ENCODE measurements around the gene ACSF3.
"Not testable (repeated sequence)": the region's sequence is repeated elsewhere in the genome, so short reads cannot be mapped to it uniquely, and the experiment has no call there.

ACSF3 gene

GRCh38 chr16:89179656-89180315, 86.1 kb downstream of the ACSF3 start:
- FAIRE-seq: no peak

GRCh38 chr16:89183463-89183862, 89.8 kb downstream of the ACSF3 start:
- FAIRE-seq: no peak

GRCh38 chr16:89183975-89184676, 90.5 kb downstream of the ACSF3 start:
- no peak for FAIRE-seq

- FAIRE-seq: no peak
These were observed 91.0 kb downstream of the ACSF3 start for GRCh38 chr16:89184677-89184932.

DNA sequence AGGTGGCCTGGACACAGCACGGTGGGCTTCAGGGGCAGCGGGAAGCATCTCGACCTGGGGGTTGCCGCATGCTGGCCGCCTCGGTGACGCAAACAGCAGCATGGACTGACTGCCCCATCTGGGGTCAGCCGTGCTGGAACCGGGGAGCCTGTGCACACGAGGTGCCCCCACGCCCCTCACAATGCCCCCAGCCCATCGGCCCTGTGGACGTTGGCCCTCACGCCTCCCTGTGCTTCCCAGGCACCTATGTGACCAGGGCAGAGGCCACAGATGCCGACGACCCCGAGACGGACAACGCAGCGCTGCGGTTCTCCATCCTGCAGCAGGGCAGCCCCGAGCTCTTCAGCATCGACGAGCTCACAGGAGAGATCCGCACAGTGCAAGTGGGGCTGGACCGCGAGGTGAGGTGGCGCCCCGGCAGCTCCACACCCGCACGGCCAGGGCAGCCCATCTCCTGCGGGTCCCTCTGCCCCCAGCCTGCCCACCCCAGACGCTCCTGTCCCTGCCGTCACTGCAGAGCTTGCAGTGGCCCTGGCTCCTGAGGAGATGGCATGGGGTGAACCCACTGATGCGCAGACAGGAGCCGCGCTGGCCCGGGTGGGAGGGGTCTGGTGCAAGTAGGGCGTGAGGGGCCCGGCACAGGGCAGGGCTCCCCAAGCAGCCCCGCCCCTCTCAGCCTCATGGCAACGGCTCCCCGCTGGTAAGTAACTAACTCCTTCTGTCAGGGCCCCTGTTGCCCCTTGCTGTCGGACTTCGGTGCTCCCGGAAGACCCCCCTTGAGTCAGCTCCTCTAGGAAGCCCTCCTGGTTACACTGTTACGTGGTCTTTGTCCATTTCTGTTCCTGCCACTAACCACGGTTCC, 91.5 kb downstream of the ACSF3 start:
- no peak for FAIRE-seq

DNA sequence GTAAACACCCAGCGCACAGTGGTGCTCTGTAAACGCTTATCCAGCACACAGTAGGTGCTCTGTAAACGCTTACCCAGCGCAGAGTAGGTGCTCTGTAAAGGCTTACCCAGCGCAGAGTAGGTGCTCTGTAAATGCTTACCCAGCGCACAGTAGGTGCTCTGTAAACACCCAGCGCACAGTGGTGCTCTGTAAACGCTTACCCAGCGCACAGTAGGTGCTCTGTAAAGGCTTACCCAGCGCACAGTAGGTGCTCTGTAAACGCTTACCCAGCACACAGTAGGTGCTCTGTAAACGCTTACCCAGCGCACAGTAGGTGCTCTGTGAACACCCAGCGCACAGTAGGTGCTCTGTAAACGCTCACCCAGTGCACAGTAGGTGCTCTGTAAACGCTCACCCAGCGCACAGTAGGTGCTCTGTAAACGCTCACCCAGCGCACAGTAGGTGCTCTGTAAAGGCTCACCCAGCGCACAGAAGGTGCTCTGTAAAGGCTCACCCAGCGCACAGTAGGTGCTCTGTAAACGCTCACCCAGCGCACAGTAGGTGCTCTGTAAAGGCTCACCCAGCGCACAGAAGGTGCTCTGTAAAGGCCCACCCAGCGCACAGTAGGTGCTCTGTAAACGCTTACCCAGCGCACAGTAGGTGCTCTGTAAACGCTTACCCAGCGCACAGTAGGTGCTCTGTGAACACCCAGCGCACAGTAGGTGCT, 92.4 kb downstream of the ACSF3 start:
- FAIRE-seq: not testable (repeated sequence)

DNA sequence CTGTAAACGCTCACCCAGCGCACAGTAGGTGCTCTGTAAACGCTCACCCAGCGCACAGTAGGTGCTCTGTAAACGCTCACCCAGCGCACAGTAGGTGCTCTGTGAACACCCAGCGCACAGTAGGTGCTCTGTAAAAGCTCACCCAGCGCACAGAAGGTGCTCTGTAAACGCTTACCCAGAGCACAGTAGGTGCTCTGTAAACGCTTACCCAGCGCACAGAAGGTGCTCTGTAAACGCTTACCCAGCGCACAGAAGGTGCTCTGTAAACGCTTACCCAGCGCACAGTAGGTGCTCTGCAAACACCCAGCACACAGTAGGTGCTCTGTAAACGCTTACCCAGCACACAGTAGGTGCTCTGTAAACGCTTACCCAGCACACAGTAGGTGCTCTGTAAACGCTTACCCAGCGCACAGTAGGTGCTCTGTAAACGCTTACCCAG, 93.0 kb downstream of the ACSF3 start:
- not testable (repeated sequence) for FAIRE-seq

DNA sequence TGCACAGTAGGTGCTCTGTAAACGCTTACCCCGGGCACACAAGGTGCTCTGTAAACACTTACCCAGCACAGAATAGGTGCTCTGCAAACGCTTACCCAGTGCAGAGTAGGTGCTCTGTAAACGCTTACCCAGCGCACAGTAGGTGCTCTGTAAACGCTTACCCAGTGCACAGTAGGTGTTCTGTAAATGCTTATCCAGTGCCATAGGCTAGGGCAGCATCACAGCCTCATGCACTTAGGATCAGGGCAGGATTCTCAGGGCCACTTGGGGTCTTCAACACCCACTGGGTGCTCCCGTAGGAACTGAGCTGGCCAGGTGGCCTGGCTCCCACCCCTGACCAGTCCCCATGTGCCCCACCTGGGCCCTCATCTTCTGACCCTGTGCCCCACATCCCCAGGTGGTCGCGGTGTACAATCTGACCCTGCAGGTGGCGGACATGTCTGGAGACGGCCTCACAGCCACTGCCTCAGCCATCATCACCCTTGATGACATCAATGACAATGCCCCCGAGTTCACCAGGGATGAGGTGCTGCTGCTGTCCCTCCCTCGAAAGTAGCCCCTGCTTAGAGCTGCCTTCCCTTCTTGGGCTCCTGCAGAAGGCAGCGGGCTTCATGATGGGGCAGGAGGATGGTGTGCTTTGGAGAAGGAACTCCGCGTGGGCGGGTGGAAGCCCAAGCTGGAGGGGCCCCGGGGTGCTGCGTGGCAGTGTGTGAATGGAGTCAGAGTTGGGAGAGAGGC, 93.5 kb downstream of the ACSF3 start:
- no peak for FAIRE-seq

DNA sequence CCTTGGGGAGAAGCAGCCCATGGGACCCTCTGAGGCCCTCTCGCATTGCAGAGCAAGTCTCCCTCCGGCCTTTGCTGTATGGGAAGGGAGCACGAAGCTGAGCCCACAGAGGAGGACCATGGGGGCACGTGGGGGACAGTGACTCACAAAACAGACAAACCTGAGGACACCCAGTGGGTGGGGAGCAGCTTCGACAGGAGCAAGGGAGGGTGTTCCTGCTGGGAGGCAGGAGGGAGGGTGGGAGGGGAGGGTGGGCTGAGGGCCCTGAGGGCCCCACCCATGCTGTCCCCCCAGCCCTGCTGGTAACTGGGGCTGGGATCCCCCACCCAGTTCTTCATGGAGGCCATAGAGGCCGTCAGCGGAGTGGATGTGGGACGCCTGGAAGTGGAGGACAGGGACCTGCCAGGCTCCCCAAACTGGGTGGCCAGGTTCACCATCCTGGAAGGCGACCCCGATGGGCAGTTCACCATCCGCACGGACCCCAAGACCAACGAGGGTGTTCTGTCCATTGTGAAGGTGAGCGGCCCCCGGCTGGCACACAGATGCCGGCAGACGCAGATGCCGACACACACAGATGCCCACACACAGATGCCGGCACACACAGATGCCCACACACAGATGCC, 94.2 kb downstream of the ACSF3 start:
- FAIRE-seq: no peak

DNA sequence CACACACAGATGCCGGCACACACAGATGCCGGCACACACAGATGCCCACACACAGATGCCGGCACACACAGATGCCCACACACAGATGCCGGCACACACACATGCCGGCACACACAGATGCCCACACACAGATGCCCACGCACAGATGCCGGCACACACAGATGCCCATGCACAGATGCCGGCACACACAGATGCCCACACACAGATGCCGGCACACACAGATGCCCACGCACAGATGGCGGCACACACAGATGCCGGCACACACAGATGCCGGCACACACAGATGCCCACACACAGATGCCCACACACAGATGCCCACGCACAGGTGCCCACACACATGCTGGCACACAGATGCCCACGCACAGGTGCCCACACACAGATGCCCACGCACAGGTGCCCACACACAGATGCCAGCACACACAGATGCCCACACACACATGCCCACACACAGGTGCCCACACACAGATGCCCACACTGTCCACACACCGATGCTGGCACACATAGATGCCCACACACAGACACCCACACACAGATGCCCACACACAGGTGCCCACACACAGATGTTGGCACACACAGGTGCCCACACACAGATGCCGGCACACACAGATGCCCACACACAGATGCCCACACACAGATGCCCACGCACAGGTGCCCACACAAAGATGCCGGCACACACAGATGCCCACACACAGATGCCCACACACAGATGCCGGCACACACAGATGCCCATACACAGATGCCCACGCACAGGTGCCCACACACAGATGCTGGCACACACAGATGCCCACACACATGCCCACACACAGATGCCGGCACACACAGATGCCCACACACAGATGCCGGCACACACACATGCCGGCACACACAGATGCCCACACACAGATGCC, 95.1 kb downstream of the ACSF3 start:
- not testable (repeated sequence) for FAIRE-seq

- no peak for FAIRE-seq
These were observed 95.8 kb downstream of the ACSF3 start for GRCh38 chr16:89189358-89190025.

DNA sequence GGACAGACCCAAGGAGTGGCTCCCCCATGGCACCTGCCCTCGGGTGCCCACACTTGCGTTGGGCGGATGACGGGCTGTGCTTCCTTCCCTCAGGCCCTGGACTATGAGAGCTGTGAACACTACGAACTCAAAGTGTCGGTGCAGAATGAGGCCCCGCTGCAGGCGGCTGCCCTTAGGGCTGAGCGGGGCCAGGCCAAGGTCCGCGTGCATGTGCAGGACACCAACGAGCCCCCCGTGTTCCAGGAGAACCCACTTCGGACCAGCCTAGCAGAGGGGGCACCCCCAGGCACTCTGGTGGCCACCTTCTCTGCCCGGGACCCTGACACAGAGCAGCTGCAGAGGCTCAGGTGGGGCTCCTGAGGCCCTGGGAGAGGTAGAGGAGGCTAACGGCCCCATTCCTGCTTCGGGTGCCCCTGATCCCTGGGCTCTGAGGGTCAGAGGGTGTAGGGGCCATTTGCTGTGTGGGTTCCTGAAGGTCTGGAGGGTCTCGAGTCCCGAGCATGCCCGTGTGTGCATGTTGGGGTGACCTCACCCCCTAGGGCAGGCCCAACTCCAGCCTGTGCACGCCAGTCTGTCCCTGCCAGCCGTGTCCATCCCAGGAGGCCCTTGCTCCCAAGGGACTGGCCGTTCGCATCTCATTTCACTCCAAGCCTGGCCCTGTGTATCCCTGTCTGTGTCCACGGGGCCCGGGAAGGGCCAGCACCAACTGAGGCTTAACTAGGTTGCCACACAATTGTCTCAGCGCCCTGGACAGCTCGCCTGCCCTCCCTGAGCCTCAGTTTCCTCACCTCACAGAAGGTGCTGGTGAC, 96.7 kb downstream of the ACSF3 start:
- no peak for FAIRE-seq

DNA sequence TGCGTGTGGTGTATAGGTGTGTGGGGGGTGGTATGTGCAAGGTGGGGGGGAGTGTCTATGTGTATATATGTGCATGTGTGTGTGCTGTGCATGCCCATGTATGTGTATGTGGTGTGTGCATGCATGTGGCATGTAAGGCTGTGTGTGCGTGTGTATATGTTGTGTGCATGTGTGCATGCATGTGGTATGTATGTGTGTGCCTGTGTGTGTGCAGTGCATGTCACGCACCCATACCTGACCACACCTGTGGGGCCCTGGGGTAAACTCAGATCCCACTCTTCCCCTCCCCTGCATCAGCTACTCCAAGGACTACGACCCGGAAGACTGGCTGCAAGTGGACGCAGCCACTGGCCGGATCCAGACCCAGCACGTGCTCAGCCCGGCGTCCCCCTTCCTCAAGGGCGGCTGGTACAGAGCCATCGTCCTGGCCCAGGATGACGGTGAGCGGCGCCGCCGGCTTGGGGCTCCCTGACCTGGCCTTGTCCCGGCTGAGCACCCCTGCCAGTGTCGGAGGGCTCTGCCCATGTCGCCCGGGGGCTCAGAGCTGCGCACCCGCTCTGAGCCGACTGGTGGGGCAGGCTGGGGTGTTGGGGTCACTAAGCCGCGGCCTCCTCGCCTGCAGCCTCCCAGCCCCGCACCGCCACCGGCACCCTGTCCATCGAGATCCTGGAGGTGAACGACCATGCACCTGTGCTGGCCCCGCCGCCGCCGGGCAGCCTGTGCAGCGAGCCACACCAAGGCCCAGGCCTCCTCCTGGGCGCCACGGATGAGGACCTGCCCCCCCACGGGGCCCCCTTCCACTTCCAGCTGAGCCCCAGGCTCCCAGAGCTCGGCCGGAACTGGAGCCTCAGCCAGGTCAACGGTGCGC, 97.6 kb downstream of the ACSF3 start:
- FAIRE-seq: no peak

- no peak for FAIRE-seq
These were observed 98.2 kb downstream of the ACSF3 start for GRCh38 chr16:89191901-89192185.

DNA sequence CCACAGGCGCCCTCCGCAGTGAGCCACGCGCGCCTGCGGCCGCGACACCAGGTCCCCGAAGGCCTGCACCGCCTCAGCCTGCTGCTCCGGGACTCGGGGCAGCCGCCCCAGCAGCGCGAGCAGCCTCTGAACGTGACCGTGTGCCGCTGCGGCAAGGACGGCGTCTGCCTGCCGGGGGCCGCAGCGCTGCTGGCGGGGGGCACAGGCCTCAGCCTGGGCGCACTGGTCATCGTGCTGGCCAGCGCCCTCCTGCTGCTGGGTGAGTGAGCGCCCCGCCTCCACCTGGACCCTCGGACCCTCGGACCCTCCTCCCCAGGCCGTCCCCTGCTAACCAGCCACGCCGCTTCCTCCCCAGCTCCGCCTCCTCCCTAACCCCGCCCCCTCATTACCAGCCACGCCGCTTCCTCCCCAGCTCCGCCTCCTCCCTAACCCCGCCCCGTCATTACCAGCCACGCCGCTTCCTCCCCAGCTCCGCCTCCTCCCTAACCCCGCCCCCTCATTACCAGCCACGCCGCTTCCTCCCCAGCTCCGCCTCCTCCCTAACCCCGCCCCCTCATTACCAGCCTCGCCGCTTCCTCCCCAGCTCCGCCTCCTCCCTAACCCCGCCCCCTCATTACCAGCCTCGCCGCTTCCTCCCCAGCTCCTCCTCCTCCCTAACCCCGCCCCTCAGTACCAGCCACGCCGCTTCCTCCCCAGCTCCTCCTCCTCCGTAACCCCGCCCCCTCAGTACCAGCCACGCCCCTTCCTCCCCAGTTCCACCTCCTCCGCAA, 98.7 kb downstream of the ACSF3 start:
- not testable (repeated sequence) for FAIRE-seq

DNA sequence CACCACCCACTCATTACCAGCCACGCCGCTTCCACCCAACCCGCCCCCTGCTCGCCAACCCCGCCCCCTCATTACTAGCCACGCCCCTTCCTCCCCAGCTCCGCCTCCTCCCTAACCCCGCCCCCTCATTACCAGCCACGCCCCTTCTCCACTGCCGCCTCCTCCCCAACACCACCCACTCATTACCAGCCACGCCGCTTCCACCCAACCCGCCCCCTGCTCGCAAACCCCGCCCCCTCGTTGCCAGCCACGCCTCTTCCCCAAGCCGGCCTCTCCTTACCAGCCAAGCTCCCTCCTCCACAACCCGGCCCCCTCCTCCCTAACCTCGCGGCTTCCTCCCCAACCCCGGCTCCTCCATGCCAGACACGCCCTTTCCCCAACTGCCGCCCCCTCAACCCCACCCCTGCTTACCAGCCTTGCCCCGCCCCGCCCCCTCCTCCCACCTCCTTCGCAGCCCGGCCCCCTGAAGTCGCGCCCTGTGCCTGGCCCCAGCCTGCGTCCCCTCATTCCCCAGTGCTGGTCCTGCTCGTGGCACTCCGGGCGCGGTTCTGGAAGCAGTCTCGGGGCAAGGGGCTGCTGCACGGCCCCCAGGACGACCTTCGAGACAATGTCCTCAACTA, 99.4 kb downstream of the ACSF3 start:
- no peak for FAIRE-seq

GRCh38 chr16:89193576-89194293, 100.1 kb downstream of the ACSF3 start:
- no peak for FAIRE-seq

Data from TTC549 (cell line).